ENCODE results near the gene UTP14A. TPM values are rescaled to one million over a fixed set of nuclear protein-coding genes. Genes with fewer than 3 reads are reported as not detected.
A peak's percentile ranks its signal among the peaks of the same experiment; 100 is the strongest.

The UTP14A gene
- polyA plus RNA-seq, 4 donors, result 4.7 to 18.5 (median 11.0) TPM

GRCh38 chrX:129955682-129956081 lies 49.7 kb downstream of the UTP14A start:
- FAIRE-seq (no peak), DNase-seq (no peak)
- no peak overlapping the region for H3K27ac ChIP-seq (ENCODE audit: low read depth in 1 of 3, low read length in 2 of 3)
- peaks cover 0 to 9% (median 2%) of the 10 kb centered on the region in 3 donors for H3K27me3 ChIP-seq (ENCODE audit: control insufficient read depth in 3 of 3, insufficient read depth in 3 of 3, low read length in 3 of 3)
- no peaks in the 10 kb centered on the region for H3K36me3 ChIP-seq (ENCODE audit: control insufficient read depth in 3 of 3, insufficient read depth in 2 of 3, low read depth in 1 of 3, low read length in 3 of 3)
- no peaks in the 10 kb centered on the region for H3K9me3 ChIP-seq (ENCODE audit: control insufficient read depth in 2 of 2, insufficient read depth in 1 of 2, low read depth in 1 of 2, low read length in 1 of 2)
- no peak overlapping the region for H3K4me3 ChIP-seq (ENCODE audit: low read depth in 1 of 3, low read length in 3 of 3)
- H3K4me1 ChIP-seq (ENCODE audit: control insufficient read depth in 3 of 3, insufficient read depth in 2 of 3, low read depth in 1 of 3, low read length in 2 of 3), result peaks cover 0 to 22% (median 0%) of the 10 kb centered on the region in 3 donors
- WGBS, 3 donors, result 92 to 98% (median 93%) methylated on average over 3 of the region's 3 CpGs

GRCh38 chrX:129956145-129956544 lies 50.2 kb downstream of the UTP14A start:
- Histone ChIP-seq H3K4me1 (ENCODE audit: control insufficient read depth in 3 of 3, insufficient read depth in 2 of 3, low read depth in 1 of 3, low read length in 2 of 3) (peaks cover 0 to 22% (median 0%) of the 10 kb centered on the region in 3 donors), H3K27ac (ENCODE audit: low read depth in 1 of 3, low read length in 2 of 3) (no peak overlapping the region), H3K9me3 (ENCODE audit: control insufficient read depth in 2 of 2, insufficient read depth in 1 of 2, low read depth in 1 of 2, low read length in 1 of 2) (no peaks in the 10 kb centered on the region), H3K36me3 (ENCODE audit: control insufficient read depth in 3 of 3, insufficient read depth in 2 of 3, low read depth in 1 of 3, low read length in 3 of 3) (no peaks in the 10 kb centered on the region), H3K4me3 (ENCODE audit: low read depth in 1 of 3, low read length in 3 of 3) (peak overlapping the region in 1 of 3 donors; percentile 48), H3K27me3 (ENCODE audit: control insufficient read depth in 3 of 3, insufficient read depth in 3 of 3, low read length in 3 of 3) (peaks cover 0 to 9% (median 2%) of the 10 kb centered on the region in 3 donors)
- DNase-seq (no peak), FAIRE-seq (no peak)
- WGBS, 3 donors, result 79 to 91% (median 87%) methylated on average over 10 of the region's 10 CpGs

- H3K4me1 ChIP-seq (ENCODE audit: control insufficient read depth in 3 of 3, insufficient read depth in 2 of 3, low read depth in 1 of 3, low read length in 2 of 3), result peaks cover 0 to 24% (median 0%) of the 10 kb centered on the region in 3 donors
- FAIRE-seq, result no peak
- peak overlapping the region; percentile 5 to 48 (median 45) for H3K4me3 ChIP-seq (ENCODE audit: low read depth in 1 of 3, low read length in 3 of 3)
- WGBS, 3 donors, result 11 to 58% (median 39%) methylated on average over 10 to 20 of the region's 20 CpGs
- no peak for DNase-seq
- H3K27me3 ChIP-seq (ENCODE audit: control insufficient read depth in 3 of 3, insufficient read depth in 3 of 3, low read length in 3 of 3), result peaks cover 0 to 9% (median 2%) of the 10 kb centered on the region in 3 donors
- H3K27ac ChIP-seq (ENCODE audit: low read depth in 1 of 3, low read length in 2 of 3), result peak overlapping the region in 1 of 3 donors; percentile 65
- no peaks in the 10 kb centered on the region for H3K9me3 ChIP-seq (ENCODE audit: control insufficient read depth in 2 of 2, insufficient read depth in 1 of 2, low read depth in 1 of 2, low read length in 1 of 2)
- H3K36me3 ChIP-seq (ENCODE audit: control insufficient read depth in 3 of 3, insufficient read depth in 2 of 3, low read depth in 1 of 3, low read length in 3 of 3), result no peaks in the 10 kb centered on the region
Observed at GRCh38 chrX:129956765-129957164, 50.8 kb downstream of the UTP14A start.

- Histone ChIP-seq H3K27ac (ENCODE audit: low read depth in 1 of 3, low read length in 2 of 3) (peak overlapping the region; percentile 27 to 88 (median 51)), H3K4me3 (ENCODE audit: low read depth in 1 of 3, low read length in 3 of 3) (peak overlapping the region in 2 of 3 donors; percentile 45 to 48), H3K4me1 (ENCODE audit: control insufficient read depth in 3 of 3, insufficient read depth in 2 of 3, low read depth in 1 of 3, low read length in 2 of 3) (peaks cover 0 to 21% (median 0%) of the 10 kb centered on the region in 3 donors), H3K27me3 (ENCODE audit: control insufficient read depth in 3 of 3, insufficient read depth in 3 of 3, low read length in 3 of 3) (peaks cover 0 to 9% (median 2%) of the 10 kb centered on the region in 3 donors), H3K36me3 (ENCODE audit: control insufficient read depth in 3 of 3, insufficient read depth in 2 of 3, low read depth in 1 of 3, low read length in 3 of 3) (no peaks in the 10 kb centered on the region), H3K9me3 (ENCODE audit: control insufficient read depth in 2 of 2, insufficient read depth in 1 of 2, low read depth in 1 of 2, low read length in 1 of 2) (no peaks in the 10 kb centered on the region)
- WGBS, 3 donors, result 9 to 46% (median 27%) methylated on average over 10 to 52 of the region's 56 CpGs
- peak; percentile 62 to 71 for DNase-seq
- FAIRE-seq, result no peak
Observed at GRCh38 chrX:129957241-129958082, 51.5 kb downstream of the UTP14A start.

- Histone ChIP-seq H3K4me3 (ENCODE audit: low read depth in 1 of 3, low read length in 3 of 3) (peak overlapping the region in 1 of 3 donors; percentile 48), H3K4me1 (ENCODE audit: control insufficient read depth in 3 of 3, insufficient read depth in 2 of 3, low read depth in 1 of 3, low read length in 2 of 3) (peaks cover 0 to 20% (median 0%) of the 10 kb centered on the region in 3 donors), H3K36me3 (ENCODE audit: control insufficient read depth in 3 of 3, insufficient read depth in 2 of 3, low read depth in 1 of 3, low read length in 3 of 3) (no peaks in the 10 kb centered on the region), H3K9me3 (ENCODE audit: control insufficient read depth in 2 of 2, insufficient read depth in 1 of 2, low read depth in 1 of 2, low read length in 1 of 2) (no peaks in the 10 kb centered on the region), H3K27ac (ENCODE audit: low read depth in 1 of 3, low read length in 2 of 3) (peak overlapping the region in 2 of 3 donors; percentile 51 to 88), H3K27me3 (ENCODE audit: control insufficient read depth in 3 of 3, insufficient read depth in 3 of 3, low read length in 3 of 3) (peaks cover 0 to 7% (median 0%) of the 10 kb centered on the region in 3 donors)
- FAIRE-seq (no peak), DNase-seq (no peak)
- 70 to 85% (median 73%) methylated on average over 6 to 7 of the region's 7 CpGs for WGBS, 3 donors
Observed at GRCh38 chrX:129958083-129958465, 52.1 kb downstream of the UTP14A start.

GRCh38 chrX:129958814-129959492 lies 53.0 kb downstream of the UTP14A start:
- Histone ChIP-seq H3K9me3 (ENCODE audit: control insufficient read depth in 2 of 2, insufficient read depth in 1 of 2, low read depth in 1 of 2, low read length in 1 of 2) (no peaks in the 10 kb centered on the region), H3K4me3 (ENCODE audit: low read depth in 1 of 3, low read length in 3 of 3) (no peak overlapping the region), H3K27ac (ENCODE audit: low read depth in 1 of 3, low read length in 2 of 3) (no peak overlapping the region), H3K27me3 (ENCODE audit: control insufficient read depth in 3 of 3, insufficient read depth in 3 of 3, low read length in 3 of 3) (peaks cover 0 to 2% (median 0%) of the 10 kb centered on the region in 3 donors), H3K36me3 (ENCODE audit: control insufficient read depth in 3 of 3, insufficient read depth in 2 of 3, low read depth in 1 of 3, low read length in 3 of 3) (no peaks in the 10 kb centered on the region), H3K4me1 (ENCODE audit: control insufficient read depth in 3 of 3, insufficient read depth in 2 of 3, low read depth in 1 of 3, low read length in 2 of 3) (peaks cover 0 to 20% (median 0%) of the 10 kb centered on the region in 3 donors)
- FAIRE-seq (no peak), DNase-seq (no peak)
- 24 to 37% (median 25%) methylated on average over 13 of the region's 13 CpGs for WGBS, 3 donors

- peak in 1 of 2 donors; percentile 44 for DNase-seq
- H3K9me3 ChIP-seq (ENCODE audit: control insufficient read depth in 2 of 2, insufficient read depth in 1 of 2, low read depth in 1 of 2, low read length in 1 of 2), result no peaks in the 10 kb centered on the region
- 1 to 49% (median 36%) methylated on average over 9 to 19 of the region's 19 CpGs for WGBS, 3 donors
- peaks cover 0 to 20% (median 0%) of the 10 kb centered on the region in 3 donors for H3K4me1 ChIP-seq (ENCODE audit: control insufficient read depth in 3 of 3, insufficient read depth in 2 of 3, low read depth in 1 of 3, low read length in 2 of 3)
- H3K27ac ChIP-seq (ENCODE audit: low read depth in 1 of 3, low read length in 2 of 3), result no peak overlapping the region
- H3K27me3 ChIP-seq (ENCODE audit: control insufficient read depth in 3 of 3, insufficient read depth in 3 of 3, low read length in 3 of 3), result peaks cover 0 to 2% (median 0%) of the 10 kb centered on the region in 3 donors
- H3K4me3 ChIP-seq (ENCODE audit: low read depth in 1 of 3, low read length in 3 of 3), result no peak overlapping the region
- H3K36me3 ChIP-seq (ENCODE audit: control insufficient read depth in 3 of 3, insufficient read depth in 2 of 3, low read depth in 1 of 3, low read length in 3 of 3), result no peaks in the 10 kb centered on the region
- FAIRE-seq, result no peak
Observed at GRCh38 chrX:129959493-129959832, 53.5 kb downstream of the UTP14A start.

Measured in small intestine (tissue), 7 donors.